ENCODE measurements around the gene PTPRU.

The PTPRU gene

DNA sequence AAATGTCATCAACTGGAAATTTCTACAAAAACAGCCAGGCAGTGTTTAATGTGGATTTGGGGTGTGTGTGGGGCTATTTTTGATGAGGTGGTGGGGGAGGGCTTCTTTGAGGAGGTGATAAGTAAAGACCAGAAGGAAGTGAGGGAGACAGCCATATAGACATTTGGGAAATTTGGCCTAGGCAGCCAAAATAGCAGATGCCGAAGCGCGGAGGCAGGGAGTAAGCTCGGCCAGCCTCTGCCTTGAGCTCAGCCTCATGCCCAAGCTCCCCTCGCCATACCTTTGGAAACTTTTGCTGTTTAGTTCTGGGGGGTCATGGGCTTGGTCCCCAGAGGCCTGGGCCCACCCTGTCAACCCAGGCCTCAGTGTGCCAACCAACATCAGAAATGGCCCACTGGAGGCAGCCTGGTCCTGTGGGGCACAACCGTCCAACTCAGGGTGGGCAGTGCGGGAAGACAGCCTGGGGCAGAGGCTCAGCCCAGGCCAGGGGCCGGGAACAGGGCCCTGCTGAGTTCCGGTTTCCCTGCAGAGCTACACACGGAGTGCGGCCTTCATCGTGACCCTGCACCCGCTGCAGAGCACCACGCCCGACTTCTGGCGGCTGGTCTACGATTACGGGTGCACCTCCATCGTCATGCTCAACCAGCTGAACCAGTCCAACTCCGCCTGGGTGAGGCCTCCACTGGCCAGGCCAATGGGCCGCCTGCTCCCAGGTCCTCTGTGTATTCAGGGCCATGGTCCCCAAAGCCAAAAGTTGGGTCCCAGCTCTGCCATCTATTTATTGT, 84.0 kb downstream of the PTPRU start:
- Histone ChIP-seq H3K4me1 (ENCODE audit: control insufficient read depth in 1 of 2, insufficient read depth in 2 of 2, low read length in 2 of 2) (no peaks in the 10 kb centered on the region), H3K36me3 (ENCODE audit: control insufficient read depth in 1 of 2, insufficient read depth in 2 of 2, low read length in 2 of 2) (no peaks in the 10 kb centered on the region), H3K27ac (ENCODE audit: low read depth, low read length) (no peak overlapping the region), H3K9ac (ENCODE audit: low read depth in 1 of 2, low read length in 2 of 2) (no peak overlapping the region), H3K4me3 (ENCODE audit: low read depth in 1 of 2, low read length in 2 of 2) (no peak overlapping the region), H3K9me3 (ENCODE audit: control insufficient read depth in 1 of 2, low read length in 2 of 2) (no peaks in the 10 kb centered on the region), H3K27me3 (ENCODE audit: control insufficient read depth in 1 of 2, insufficient read depth in 2 of 2, low read length in 2 of 2) (no peaks in the 10 kb centered on the region)

DNA sequence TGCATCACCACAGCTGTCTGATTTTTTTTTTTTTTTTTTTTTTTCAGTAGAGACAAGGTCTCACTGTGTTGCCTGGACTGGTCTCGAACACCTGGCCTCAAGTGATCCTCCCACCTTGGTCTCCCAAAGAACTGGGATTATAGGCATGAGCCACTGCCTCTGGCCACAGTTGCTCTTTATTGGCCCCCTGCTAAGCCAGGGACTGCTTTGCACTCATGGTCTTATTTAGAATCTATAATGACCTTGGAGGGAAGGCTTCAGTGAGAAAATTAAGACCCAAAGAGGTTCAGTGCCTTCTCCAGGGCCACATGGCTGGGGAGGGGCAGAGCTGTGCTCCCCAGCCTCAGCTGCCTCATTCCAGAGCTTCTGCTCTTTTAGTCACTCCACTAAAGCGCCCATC, 84.9 kb downstream of the PTPRU start:
- no peaks in the 10 kb centered on the region for H3K4me1 ChIP-seq (ENCODE audit: control insufficient read depth in 1 of 2, insufficient read depth in 2 of 2, low read length in 2 of 2)
- H3K9ac ChIP-seq (ENCODE audit: low read depth in 1 of 2, low read length in 2 of 2), result no peak overlapping the region
- H3K27ac ChIP-seq (ENCODE audit: low read depth, low read length), result no peak overlapping the region
- no peaks in the 10 kb centered on the region for H3K36me3 ChIP-seq (ENCODE audit: control insufficient read depth in 1 of 2, insufficient read depth in 2 of 2, low read length in 2 of 2)
- no peaks in the 10 kb centered on the region for H3K9me3 ChIP-seq (ENCODE audit: control insufficient read depth in 1 of 2, low read length in 2 of 2)
- no peak overlapping the region for H3K4me3 ChIP-seq (ENCODE audit: low read depth in 1 of 2, low read length in 2 of 2)
- H3K27me3 ChIP-seq (ENCODE audit: control insufficient read depth in 1 of 2, insufficient read depth in 2 of 2, low read length in 2 of 2), result no peaks in the 10 kb centered on the region

DNA sequence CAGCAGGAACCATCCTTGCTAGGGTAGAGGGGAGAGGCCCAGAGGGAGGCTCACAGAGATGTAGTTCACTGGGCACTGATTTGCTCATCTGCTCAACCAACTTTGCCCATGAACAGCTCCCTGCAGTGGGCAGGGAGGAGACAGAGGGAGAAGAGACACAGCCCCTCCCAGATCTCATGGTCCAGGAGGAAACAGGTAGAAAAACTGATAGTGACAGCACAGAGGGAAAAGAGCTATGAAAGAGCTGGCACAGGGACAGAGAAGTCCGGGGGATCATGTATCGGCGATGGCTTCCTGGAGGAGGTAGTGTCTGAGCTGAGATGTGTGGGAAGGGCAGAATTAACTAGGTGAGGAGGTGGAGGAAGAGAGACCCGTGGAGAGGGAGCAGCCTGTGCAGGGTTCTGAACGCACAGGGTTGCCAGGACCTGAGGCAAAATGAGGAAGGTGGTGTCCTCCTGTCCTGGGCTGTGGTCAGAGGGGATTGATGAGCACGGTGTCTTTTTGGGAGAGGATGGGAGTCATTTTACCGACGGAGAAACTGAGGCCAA, 85.9 kb downstream of the PTPRU start:
- Histone ChIP-seq H3K9me3 (ENCODE audit: control insufficient read depth in 1 of 2, low read length in 2 of 2) (no peaks in the 10 kb centered on the region), H3K4me3 (ENCODE audit: low read depth in 1 of 2, low read length in 2 of 2) (no peak overlapping the region), H3K9ac (ENCODE audit: low read depth in 1 of 2, low read length in 2 of 2) (no peak overlapping the region), H3K27me3 (ENCODE audit: control insufficient read depth in 1 of 2, insufficient read depth in 2 of 2, low read length in 2 of 2) (no peaks in the 10 kb centered on the region), H3K36me3 (ENCODE audit: control insufficient read depth in 1 of 2, insufficient read depth in 2 of 2, low read length in 2 of 2) (no peaks in the 10 kb centered on the region), H3K27ac (ENCODE audit: low read depth, low read length) (no peak overlapping the region), H3K4me1 (ENCODE audit: control insufficient read depth in 1 of 2, insufficient read depth in 2 of 2, low read length in 2 of 2) (no peaks in the 10 kb centered on the region)

DNA sequence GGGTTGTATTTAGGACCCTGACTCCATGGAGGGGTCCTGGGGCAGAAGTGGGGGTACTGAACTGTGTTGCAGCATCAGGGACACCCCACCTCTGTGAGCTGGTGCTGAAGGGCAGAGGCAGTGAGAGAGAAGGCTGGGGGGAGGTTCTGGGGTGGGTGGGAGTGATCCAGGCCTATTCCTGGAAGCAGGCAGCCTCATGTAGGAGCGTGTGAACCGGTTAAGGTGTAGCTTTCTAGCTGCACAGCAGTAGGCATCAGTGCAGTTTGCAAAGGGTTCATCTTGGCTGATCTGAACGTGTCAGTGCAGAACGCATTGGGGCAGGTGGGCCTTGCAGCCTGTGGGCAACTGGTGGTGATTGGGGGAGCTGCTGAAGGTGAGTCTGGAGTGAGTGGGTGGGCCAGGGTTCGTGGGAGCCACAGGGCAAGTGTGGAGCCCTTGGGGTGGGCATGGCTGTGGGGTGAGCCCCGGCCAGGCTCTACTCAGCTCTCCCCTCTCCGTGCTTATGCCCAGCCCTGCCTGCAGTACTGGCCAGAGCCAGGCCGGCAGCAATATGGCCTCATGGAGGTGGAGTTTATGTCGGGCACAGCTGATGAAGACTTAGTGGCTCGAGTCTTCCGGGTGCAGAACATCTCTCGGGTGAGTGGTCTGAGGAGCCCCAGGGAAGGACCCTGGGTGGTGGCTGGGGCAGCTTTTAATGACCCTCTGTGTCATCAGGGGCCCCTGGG, 86.7 kb downstream of the PTPRU start:
- Histone ChIP-seq H3K9me3 (ENCODE audit: control insufficient read depth in 1 of 2, low read length in 2 of 2) (no peaks in the 10 kb centered on the region), H3K27me3 (ENCODE audit: control insufficient read depth in 1 of 2, insufficient read depth in 2 of 2, low read length in 2 of 2) (no peaks in the 10 kb centered on the region), H3K4me3 (ENCODE audit: low read depth in 1 of 2, low read length in 2 of 2) (no peak overlapping the region), H3K27ac (ENCODE audit: low read depth, low read length) (no peak overlapping the region), H3K4me1 (ENCODE audit: control insufficient read depth in 1 of 2, insufficient read depth in 2 of 2, low read length in 2 of 2) (no peaks in the 10 kb centered on the region), H3K9ac (ENCODE audit: low read depth in 1 of 2, low read length in 2 of 2) (no peak overlapping the region), H3K36me3 (ENCODE audit: control insufficient read depth in 1 of 2, insufficient read depth in 2 of 2, low read length in 2 of 2) (no peaks in the 10 kb centered on the region)

DNA sequence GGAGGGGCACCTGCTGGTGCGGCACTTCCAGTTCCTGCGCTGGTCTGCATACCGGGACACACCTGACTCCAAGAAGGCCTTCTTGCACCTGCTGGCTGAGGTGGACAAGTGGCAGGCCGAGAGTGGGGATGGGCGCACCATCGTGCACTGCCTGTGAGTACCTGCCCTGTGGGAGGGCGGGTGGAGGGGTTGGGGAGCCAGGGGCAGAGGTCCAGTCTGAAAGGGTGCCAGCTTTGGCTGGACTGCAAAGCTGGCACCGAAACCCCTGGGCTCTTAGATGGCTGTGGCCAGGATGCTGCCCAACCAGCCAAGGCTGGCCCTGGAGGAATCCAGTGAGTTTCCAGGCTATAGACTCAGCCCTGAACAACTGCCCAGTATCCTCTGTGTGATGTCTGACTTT, 87.3 kb downstream of the PTPRU start:
- Histone ChIP-seq H3K9ac (ENCODE audit: low read depth in 1 of 2, low read length in 2 of 2) (no peak overlapping the region), H3K27ac (ENCODE audit: low read depth, low read length) (no peak overlapping the region), H3K4me3 (ENCODE audit: low read depth in 1 of 2, low read length in 2 of 2) (no peak overlapping the region), H3K9me3 (ENCODE audit: control insufficient read depth in 1 of 2, low read length in 2 of 2) (no peaks in the 10 kb centered on the region), H3K36me3 (ENCODE audit: control insufficient read depth in 1 of 2, insufficient read depth in 2 of 2, low read length in 2 of 2) (no peaks in the 10 kb centered on the region), H3K27me3 (ENCODE audit: control insufficient read depth in 1 of 2, insufficient read depth in 2 of 2, low read length in 2 of 2) (no peaks in the 10 kb centered on the region), H3K4me1 (ENCODE audit: control insufficient read depth in 1 of 2, insufficient read depth in 2 of 2, low read length in 2 of 2) (no peaks in the 10 kb centered on the region)

DNA sequence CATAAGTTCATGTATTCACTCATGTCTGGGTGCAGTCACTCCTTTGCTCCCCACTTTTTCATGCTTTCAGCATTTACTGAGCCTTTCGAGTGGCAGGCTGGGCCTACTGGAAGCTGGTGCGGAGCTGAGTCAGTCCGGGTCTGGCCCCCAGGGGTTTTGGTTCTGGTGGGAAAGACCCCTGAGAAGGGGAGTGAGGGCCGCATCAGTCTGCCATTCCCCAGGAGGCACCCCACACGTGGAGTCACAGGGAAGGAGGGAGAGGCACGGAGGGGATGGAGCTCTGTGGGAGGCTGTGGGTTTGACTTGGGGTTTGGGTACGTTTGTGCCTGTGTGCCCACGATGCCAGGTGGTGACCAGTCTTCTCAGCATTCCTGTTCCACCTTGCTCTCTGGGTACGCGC, 87.9 kb downstream of the PTPRU start:
- no peak overlapping the region for H3K27ac ChIP-seq (ENCODE audit: low read depth, low read length)
- no peak overlapping the region for H3K9ac ChIP-seq (ENCODE audit: low read depth in 1 of 2, low read length in 2 of 2)
- no peak overlapping the region for H3K4me3 ChIP-seq (ENCODE audit: low read depth in 1 of 2, low read length in 2 of 2)
- no peaks in the 10 kb centered on the region for H3K4me1 ChIP-seq (ENCODE audit: control insufficient read depth in 1 of 2, insufficient read depth in 2 of 2, low read length in 2 of 2)
- no peaks in the 10 kb centered on the region for H3K36me3 ChIP-seq (ENCODE audit: control insufficient read depth in 1 of 2, insufficient read depth in 2 of 2, low read length in 2 of 2)
- no peaks in the 10 kb centered on the region for H3K27me3 ChIP-seq (ENCODE audit: control insufficient read depth in 1 of 2, insufficient read depth in 2 of 2, low read length in 2 of 2)
- no peaks in the 10 kb centered on the region for H3K9me3 ChIP-seq (ENCODE audit: control insufficient read depth in 1 of 2, low read length in 2 of 2)

DNA sequence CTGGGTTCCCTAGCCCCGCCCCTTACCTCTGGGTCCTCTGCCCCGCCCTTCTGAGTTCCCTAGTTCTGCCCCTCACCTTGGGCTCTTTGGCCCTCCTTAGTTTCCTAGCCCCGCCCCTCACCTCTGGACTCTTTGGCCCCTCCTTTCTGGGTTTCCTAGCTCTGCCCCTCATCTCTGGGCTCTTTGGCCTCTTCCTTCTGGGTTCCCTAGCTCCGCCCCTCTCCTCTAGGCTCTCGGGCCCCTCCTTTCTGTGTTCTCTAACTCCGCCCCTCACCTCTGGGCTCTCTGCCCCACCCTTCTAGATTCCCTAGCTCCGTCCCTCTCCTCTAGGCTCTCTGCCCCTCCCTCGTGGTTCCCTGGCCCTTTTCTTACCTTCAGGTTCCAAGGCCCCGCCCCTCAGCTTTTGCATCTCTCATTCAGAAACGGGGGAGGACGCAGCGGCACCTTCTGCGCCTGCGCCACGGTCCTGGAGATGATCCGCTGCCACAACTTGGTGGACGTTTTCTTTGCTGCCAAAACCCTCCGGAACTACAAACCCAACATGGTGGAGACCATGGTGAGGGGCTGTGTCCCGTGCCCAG, 88.5 kb downstream of the PTPRU start:
- no peaks in the 10 kb centered on the region for H3K4me1 ChIP-seq (ENCODE audit: control insufficient read depth in 1 of 2, insufficient read depth in 2 of 2, low read length in 2 of 2)
- no peak overlapping the region for H3K4me3 ChIP-seq (ENCODE audit: low read depth in 1 of 2, low read length in 2 of 2)
- no peaks in the 10 kb centered on the region for H3K27me3 ChIP-seq (ENCODE audit: control insufficient read depth in 1 of 2, insufficient read depth in 2 of 2, low read length in 2 of 2)
- H3K9me3 ChIP-seq (ENCODE audit: control insufficient read depth in 1 of 2, low read length in 2 of 2), result no peaks in the 10 kb centered on the region
- no peak overlapping the region for H3K9ac ChIP-seq (ENCODE audit: low read depth in 1 of 2, low read length in 2 of 2)
- no peak overlapping the region for H3K27ac ChIP-seq (ENCODE audit: low read depth, low read length)
- H3K36me3 ChIP-seq (ENCODE audit: control insufficient read depth in 1 of 2, insufficient read depth in 2 of 2, low read length in 2 of 2), result no peaks in the 10 kb centered on the region

DNA sequence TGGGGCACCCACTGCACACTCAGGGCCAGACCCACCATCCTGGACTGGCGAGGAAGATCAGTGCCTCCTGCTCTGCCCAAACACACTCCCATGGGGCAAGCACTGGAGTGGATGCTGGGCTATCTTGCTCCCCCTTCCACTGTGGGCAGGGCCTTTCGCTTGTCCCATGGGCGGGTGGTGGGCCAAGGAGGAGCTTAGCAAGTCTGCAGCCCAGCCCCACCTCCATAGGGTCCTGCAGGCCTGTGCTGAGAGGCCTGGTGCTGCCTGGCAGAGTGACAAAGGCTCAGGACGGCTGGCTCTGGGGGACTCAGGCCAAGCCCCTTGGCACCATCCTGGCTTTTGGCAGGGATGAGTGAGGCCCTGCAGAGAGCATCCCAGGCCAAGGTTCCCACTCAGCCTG, 89.4 kb downstream of the PTPRU start:
- Histone ChIP-seq H3K9ac (ENCODE audit: low read depth in 1 of 2, low read length in 2 of 2) (no peak overlapping the region), H3K9me3 (ENCODE audit: control insufficient read depth in 1 of 2, low read length in 2 of 2) (no peaks in the 10 kb centered on the region), H3K36me3 (ENCODE audit: control insufficient read depth in 1 of 2, insufficient read depth in 2 of 2, low read length in 2 of 2) (no peaks in the 10 kb centered on the region), H3K4me1 (ENCODE audit: control insufficient read depth in 1 of 2, insufficient read depth in 2 of 2, low read length in 2 of 2) (no peaks in the 10 kb centered on the region), H3K4me3 (ENCODE audit: low read depth in 1 of 2, low read length in 2 of 2) (no peak overlapping the region), H3K27me3 (ENCODE audit: control insufficient read depth in 1 of 2, insufficient read depth in 2 of 2, low read length in 2 of 2) (no peaks in the 10 kb centered on the region), H3K27ac (ENCODE audit: low read depth, low read length) (no peak overlapping the region)

DNA sequence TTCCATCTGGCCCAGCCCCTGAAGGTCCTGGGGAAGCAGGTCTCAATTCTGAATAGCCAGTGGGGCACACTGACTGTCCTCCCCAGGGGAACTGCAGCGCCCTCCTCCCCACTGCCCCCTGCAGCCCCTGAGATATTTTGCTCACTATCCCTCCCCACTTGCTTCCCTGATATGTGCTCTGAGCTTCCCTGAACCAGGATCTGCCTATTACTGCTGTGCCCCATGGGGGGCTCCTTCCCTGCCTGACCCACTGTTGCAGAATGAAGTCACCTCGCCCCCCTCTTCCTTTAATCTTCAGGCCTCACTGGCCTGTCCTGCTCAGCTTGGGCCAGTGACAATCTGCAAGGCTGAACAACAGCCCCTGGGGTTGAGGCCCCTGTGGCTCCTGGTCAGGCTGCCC, 89.8 kb downstream of the PTPRU start:
- Histone ChIP-seq H3K4me1 (ENCODE audit: control insufficient read depth in 1 of 2, insufficient read depth in 2 of 2, low read length in 2 of 2) (no peaks in the 10 kb centered on the region), H3K27me3 (ENCODE audit: control insufficient read depth in 1 of 2, insufficient read depth in 2 of 2, low read length in 2 of 2) (no peaks in the 10 kb centered on the region), H3K36me3 (ENCODE audit: control insufficient read depth in 1 of 2, insufficient read depth in 2 of 2, low read length in 2 of 2) (no peaks in the 10 kb centered on the region), H3K9me3 (ENCODE audit: control insufficient read depth in 1 of 2, low read length in 2 of 2) (no peaks in the 10 kb centered on the region), H3K9ac (ENCODE audit: low read depth in 1 of 2, low read length in 2 of 2) (no peak overlapping the region), H3K4me3 (ENCODE audit: low read depth in 1 of 2, low read length in 2 of 2) (no peak overlapping the region), H3K27ac (ENCODE audit: low read depth, low read length) (no peak overlapping the region)

DNA sequence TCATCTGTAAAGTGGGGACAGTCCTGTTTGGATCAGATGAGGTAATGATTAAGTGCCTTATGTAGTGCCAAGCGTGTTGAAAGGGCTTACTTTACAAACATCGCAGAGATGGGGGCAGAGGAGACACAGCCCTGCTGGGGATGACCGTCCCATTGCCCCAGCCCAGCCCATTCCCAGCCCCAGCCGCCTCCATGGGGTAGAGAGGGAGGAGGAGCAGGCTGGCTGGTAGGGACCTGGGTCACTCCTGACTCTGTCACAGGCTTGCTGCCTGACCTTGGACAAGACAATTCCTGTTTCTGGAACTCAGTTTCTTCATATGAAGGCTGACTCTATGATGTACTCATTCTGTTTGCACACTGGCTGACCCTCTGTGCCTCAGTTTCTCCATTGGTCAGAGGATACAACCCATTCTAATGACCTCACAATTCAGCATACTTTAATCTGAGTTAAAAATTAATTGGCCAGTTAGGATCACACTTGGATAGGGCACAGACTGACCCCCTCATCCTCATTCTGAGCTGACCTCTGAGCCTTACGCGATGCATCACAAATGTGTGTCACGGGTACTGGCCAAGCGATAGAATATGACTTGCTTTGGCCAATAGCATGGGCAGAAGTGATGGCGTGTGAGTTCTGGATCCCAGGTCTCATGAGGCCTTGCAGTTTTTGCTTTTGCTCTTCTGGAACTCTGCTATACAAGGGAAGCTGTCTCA, 91.1 kb downstream of the PTPRU start:
- H3K36me3 ChIP-seq (ENCODE audit: control insufficient read depth in 1 of 2, insufficient read depth in 2 of 2, low read length in 2 of 2), result no peaks in the 10 kb centered on the region

More for the DNA sequence above, 91.1 kb downstream of the PTPRU start:
- Histone ChIP-seq H3K4me1 (ENCODE audit: control insufficient read depth in 1 of 2, insufficient read depth in 2 of 2, low read length in 2 of 2) (no peaks in the 10 kb centered on the region), H3K9me3 (ENCODE audit: control insufficient read depth in 1 of 2, low read length in 2 of 2) (no peaks in the 10 kb centered on the region), H3K27me3 (ENCODE audit: control insufficient read depth in 1 of 2, insufficient read depth in 2 of 2, low read length in 2 of 2) (no peaks in the 10 kb centered on the region), H3K9ac (ENCODE audit: low read depth in 1 of 2, low read length in 2 of 2) (no peak overlapping the region), H3K27ac (ENCODE audit: low read depth, low read length) (no peak overlapping the region), H3K4me3 (ENCODE audit: low read depth in 1 of 2, low read length in 2 of 2) (no peak overlapping the region)

Measured in duodenal mucosa (tissue), 2 donors.